ENCODE results near the gene RBBP8.

RBBP8 gene

GRCh38 chr18:23054553-23054952 lies 121.4 kb downstream of the RBBP8 start:
- no peak for DNase-seq (ENCODE audit: low read depth)
- no peak overlapping the region for H3K4me3 ChIP-seq (ENCODE audit: low read depth, low read length)
- no peak for TF ChIP-seq CTCF (IDR thresholded peaks at IDR 0.05; ENCODE audit: control insufficient read depth, extremely low read depth, insufficient read depth)

- TF ChIP-seq CTCF (IDR thresholded peaks at IDR 0.05; ENCODE audit: control insufficient read depth, extremely low read depth, insufficient read depth) = no peak
- no peak for DNase-seq (ENCODE audit: low read depth)
- no peak overlapping the region for H3K4me3 ChIP-seq (ENCODE audit: low read depth, low read length)
These were observed 123.2 kb downstream of the RBBP8 start for GRCh38 chr18:23056315-23056714.

- TF ChIP-seq CTCF (IDR thresholded peaks at IDR 0.05; ENCODE audit: control insufficient read depth, extremely low read depth, insufficient read depth) = no peak
- DNase-seq (ENCODE audit: low read depth) = no peak
- H3K4me3 ChIP-seq (ENCODE audit: low read depth, low read length) = no peak overlapping the region
These were observed 124.0 kb downstream of the RBBP8 start for GRCh38 chr18:23057096-23057495.

GRCh38 chr18:23058746-23059415 lies 125.8 kb downstream of the RBBP8 start:
- H3K4me3 ChIP-seq (ENCODE audit: low read depth, low read length) = no peak overlapping the region
- no peak for DNase-seq (ENCODE audit: low read depth)

GRCh38 chr18:23059541-23060465 lies 126.7 kb downstream of the RBBP8 start:
- no peak for TF ChIP-seq CTCF (IDR thresholded peaks at IDR 0.05; ENCODE audit: control insufficient read depth, extremely low read depth, insufficient read depth)
- no peak for DNase-seq (ENCODE audit: low read depth)

More at GRCh38 chr18:23058746-23059415, 125.8 kb downstream of the RBBP8 start:
- TF ChIP-seq CTCF (IDR thresholded peaks at IDR 0.05; ENCODE audit: control insufficient read depth, extremely low read depth, insufficient read depth) = no peak

GRCh38 chr18:23062011-23062410 lies 128.9 kb downstream of the RBBP8 start:
- no peak overlapping the region for H3K4me3 ChIP-seq (ENCODE audit: low read depth, low read length)
- TF ChIP-seq CTCF (IDR thresholded peaks at IDR 0.05; ENCODE audit: control insufficient read depth, extremely low read depth, insufficient read depth) = no peak
- no peak for DNase-seq (ENCODE audit: low read depth)

More at GRCh38 chr18:23059541-23060465, 126.7 kb downstream of the RBBP8 start:
- H3K4me3 ChIP-seq (ENCODE audit: low read depth, low read length) = no peak overlapping the region
